ENCODE measurements around the gene SPTBN2.
A peak's percentile ranks its signal among the peaks of the same experiment; 100 is the strongest.
"Not testable (repeated sequence)": the region's sequence is repeated elsewhere in the genome, so short reads cannot be mapped to it uniquely, and the experiment has no call there.

SPTBN2 gene

DNA sequence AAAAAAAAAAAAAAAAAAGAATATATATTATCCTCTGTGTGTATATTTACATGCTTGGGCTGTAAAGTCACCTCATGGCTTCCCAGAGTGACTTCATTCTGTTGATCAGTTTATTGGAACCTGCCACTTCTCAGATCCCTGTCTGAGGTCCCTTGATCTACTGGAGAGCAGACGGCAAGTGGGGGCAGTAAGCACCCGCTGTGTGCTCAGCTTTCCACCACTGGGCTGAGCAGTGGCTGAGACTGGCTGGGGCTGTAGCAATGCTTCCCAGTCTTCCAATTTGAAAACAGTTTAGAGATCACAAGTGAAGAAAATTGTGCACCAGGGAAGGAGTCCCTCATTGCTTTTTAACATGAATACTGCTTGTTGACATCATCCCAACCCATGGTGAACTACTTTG, 44.4 kb downstream of the SPTBN2 start:
- DNase-seq (ENCODE audit: low spot score) = no peak

- no peak for DNase-seq (ENCODE audit: low spot score)
These were observed 45.1 kb downstream of the SPTBN2 start for GRCh38 chr11:66683877-66684276.

- no peak for DNase-seq (ENCODE audit: low spot score)
These were observed 47.9 kb downstream of the SPTBN2 start for GRCh38 chr11:66680966-66681645.

DNA sequence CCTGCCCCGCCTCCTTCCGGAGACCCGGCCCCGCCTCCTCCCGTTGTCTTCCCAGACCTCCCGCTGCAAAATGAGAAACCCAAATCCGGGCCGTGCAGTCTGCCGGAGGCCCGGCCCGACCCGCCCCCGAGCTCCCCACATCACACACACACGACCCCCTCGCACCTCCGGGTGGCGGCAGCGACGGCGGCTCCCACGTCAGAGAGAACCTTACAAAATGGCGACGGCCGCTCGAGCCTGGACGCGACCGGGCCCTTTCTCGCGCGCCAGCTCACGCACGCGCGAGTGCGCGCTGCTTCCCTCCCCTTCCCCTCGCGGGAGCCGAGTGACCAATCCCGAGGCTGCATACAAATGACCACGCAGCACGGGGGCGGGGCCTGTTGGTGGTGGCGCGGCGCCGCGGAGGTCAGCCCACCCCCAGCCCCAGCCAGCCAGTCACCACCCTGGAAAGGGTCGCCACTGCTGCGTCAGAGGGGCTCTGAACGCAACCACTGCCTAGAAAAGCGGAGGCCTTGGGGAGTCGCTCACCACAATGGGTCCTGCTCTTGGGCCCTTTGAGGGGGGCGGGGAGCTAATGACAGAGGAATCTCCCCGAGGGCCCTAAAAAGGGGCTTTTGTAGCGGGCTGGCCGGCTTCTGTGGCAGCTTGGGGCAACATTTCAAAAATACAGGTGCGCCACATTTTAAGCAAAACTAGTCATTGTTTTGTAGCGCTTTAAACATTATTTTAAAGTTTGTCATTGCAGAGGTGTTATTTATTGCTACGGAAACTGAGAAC, 51.2 kb downstream of the SPTBN2 start, which contains the start of gene RBM4B:
TSS of gene RBM4B (minus strand) at position 289 of the 777 bp plus-strand sequence. CDS start 808 bp downstream, outside the sequence.
- peak; percentile 99 for DNase-seq (ENCODE audit: low spot score)

- no peak for DNase-seq (ENCODE audit: low spot score)
These were observed 52.0 kb downstream of the SPTBN2 start for GRCh38 chr11:66676931-66677598.

DNA sequence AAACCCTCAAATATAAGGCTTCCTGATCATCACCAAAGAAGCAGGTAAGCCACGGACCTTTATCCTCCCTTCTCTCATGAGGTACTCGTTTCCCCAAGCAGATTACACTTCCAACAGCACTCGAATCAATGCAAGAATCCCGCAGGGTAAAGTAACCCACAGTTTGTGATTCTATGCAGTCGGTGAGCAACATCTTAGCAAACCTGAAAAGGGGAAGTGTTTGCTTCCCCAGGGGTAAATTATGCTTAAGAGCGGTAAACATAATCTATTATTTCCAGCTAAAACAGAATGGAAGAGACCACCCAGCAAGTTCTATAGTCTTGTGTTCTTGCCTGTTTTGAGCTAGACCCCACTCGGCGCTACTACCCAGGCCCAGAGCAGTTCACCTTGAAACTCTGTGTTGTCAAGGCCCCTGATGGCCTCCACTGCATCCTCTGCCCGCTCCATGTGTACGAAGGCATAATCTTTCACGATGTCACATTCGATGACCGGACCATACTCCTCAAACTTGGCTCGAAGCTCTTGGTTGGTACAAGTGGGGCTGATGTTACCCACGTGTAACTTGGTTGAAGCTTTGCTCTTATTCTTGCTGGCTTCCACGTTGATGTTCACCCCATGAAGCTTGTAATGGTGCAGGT, 52.6 kb downstream of the SPTBN2 start:
- no peak for DNase-seq (ENCODE audit: low spot score)

- no peak for DNase-seq (ENCODE audit: low spot score)
These were observed 53.9 kb downstream of the SPTBN2 start for GRCh38 chr11:66674964-66675602.

DNA sequence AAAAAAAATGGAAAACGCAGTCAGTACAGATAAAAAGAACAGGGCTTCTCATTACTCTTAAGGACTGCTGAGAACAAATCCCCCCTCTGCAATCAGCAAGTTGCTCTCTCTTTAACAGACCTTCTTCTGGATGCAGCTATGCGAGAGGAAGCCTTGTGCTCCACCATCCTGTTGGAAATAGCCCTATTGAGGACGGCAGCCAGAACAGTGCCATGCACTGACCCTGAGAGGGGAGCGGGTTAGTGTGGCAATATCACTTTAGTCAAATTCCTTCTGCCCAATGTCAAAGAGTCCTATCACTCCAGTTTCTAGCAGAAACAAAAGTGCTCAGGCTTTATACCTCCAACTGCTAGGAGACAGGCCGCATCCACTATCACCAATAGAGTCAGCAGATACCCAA, 58.2 kb downstream of the SPTBN2 start:
- DNase-seq (ENCODE audit: low spot score) = no peak

GRCh38 chr11:66665369-66665768, 63.6 kb downstream of the SPTBN2 start:
- no peak for DNase-seq (ENCODE audit: low spot score)

GRCh38 chr11:66663741-66664296, 65.2 kb downstream of the SPTBN2 start:
- DNase-seq (ENCODE audit: low spot score) = no peak

DNA sequence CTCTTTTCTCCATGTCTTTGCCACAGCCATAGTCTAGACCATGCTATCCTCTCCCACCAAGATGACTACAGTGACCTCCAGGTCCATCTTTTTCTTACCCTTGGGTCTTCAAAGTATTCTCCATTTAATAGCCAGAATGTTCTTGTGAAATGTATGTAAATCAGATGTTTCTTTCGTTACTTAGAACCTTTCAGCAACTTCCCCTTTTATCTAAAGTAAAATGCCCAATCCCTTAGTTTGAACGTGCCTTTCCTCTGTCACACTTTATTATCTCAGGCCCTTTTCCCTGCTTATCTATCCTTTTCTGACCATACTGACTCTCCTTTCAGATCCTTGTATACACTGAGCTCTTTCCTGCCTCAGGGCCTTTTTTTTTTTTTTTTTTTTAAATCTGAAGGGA, 69.3 kb downstream of the SPTBN2 start:
- DNase-seq (ENCODE audit: low spot score) = no peak

GRCh38 chr11:66653123-66653522, 75.9 kb downstream of the SPTBN2 start:
- no peak for DNase-seq (ENCODE audit: low spot score)

DNA sequence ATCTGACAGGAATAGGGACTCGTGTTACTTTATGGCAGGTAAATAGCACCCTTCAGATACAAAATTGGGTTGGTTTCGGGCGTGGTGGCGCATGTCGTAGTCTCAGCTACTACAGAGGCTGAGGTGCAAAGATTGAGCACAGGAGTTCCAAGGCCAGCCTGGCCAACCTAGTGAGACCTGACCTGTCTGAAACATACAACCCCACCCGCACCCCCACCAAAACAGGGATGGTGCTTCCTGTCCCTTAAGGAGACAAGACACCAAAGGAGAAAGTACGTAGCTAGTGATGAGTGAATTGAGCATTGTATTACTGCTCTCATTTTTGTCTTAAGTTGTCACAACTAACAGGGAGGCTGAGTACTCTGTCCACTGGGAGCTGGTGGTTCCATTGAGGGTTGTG, 76.4 kb downstream of the SPTBN2 start:
- no peak for DNase-seq (ENCODE audit: low spot score)

GRCh38 chr11:66651016-66651415, 78.0 kb downstream of the SPTBN2 start:
- no peak for DNase-seq (ENCODE audit: low spot score)

DNA sequence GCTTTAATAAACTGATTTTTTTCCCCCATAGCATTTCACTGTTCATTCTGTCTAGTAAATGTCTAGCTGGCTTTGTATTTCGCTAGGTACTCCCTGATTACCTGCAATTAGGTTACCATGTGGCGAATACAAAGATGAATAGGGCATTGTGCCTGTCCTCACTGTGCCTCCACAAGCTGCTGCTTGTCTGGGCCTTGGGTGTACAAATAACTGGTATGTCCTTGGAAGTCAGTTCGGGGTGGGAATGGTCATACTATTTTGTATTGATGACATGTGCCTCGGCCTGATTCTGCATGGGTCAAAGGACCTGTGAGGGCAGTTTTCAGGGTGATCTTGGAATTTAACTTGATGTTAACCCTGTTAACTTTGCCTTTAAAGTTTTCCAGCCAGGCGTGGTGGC, 79.1 kb downstream of the SPTBN2 start:
- DNase-seq (ENCODE audit: low spot score) = no peak

DNA sequence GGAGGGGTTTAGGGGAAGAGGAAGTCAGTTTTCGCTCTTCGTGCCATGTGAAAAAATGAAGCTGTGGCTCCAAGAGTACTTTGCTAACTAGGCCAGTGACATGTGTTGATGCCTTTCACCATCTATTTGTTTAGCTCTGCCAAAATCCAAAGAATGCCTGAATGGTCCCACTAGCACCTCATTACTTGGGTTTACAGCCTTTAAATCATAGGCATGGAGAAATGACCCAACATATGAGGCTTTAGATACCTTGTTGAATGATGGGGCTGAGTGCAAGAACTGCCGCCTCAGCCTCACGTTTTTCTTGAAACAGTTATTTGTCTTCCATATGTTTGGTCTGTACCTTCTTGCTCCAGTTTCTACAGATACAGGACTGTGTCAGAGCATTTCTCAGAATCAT, 82.2 kb downstream of the SPTBN2 start:
- no peak for DNase-seq (ENCODE audit: low spot score)

DNA sequence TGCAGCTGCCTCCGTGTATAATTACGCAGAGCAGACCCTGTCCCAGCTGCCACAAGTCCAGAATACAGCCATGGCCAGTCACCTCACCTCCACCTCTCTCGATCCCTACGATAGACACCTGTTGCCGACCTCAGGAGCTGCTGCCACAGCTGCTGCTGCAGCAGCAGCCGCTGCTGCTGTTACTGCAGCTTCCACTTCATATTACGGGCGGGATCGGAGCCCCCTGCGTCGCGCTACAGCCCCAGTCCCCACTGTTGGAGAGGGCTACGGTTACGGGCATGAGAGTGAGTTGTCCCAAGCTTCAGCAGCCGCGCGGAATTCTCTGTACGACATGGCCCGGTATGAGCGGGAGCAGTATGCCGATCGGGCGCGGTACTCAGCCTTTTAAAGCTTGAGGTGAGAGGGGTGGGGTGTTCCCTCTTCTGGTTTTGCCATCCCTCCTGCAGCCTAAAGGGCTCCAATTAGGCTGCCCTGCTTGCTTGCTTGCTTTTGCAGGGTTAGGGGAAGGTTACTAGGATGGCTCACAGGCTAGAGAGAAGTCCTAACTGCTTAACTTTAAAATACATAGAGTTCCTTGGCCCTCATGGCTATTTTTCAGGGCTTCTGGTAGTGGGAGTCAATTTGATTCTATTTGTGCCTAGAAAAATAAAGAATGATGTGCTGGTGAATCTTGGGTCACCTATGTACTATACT, 85.1 kb downstream of the SPTBN2 start:
- DNase-seq (ENCODE audit: low spot score) = no peak

GRCh38 chr11:66641834-66642233, 87.2 kb downstream of the SPTBN2 start:
- DNase-seq (ENCODE audit: low spot score) = no peak

- not testable (repeated sequence) for DNase-seq (ENCODE audit: low spot score)
These were observed 89.1 kb downstream of the SPTBN2 start for GRCh38 chr11:66639814-66640340.

DNA sequence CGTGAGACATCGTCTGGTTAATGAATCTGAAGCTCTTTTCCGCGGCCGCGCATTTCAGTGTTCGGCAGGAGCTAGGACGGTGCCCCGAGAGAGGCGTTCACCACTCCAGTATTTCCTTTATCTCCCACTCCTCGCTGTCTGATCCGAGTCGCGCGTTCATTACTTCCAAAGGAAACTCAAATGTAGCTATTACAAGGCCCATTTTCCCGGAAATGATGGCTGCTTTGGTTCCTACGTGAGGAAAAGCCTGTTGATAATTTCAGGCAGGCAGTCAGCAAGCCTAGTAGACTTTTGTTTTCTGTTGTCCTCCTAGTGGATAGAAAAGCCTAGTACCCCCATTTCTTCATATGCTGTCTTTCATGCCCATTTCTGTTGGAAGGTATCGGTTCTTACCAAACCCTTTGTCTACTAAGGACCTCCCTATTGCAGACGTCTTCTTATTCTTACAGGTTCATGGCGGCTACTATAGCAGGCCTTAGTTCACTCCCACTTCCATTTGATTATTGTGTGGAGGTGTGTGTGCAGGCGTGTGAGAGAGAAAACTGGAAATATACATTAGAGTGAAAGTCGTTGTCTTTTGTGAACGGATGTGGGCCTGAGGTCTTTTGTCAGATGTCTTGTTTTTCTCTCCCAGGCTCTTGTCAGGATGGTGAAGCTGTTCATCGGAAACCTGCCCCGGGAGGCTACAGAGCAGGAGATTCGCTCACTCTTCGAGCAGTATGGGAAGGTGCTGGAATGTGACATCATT, 89.8 kb downstream of the SPTBN2 start:
- DNase-seq (ENCODE audit: low spot score) = no peak

Measured in ecto neural progenitor cell (in vitro differentiated cells).